K562 (cell line): ENCODE data around the gene AIMP2. TPM values are rescaled to one million over a fixed set of nuclear protein-coding genes. Genes with fewer than 3 reads are reported as not detected.
A peak's percentile ranks its signal among the peaks of the same experiment; 100 is the strongest.

Experiments used
- BRD9 ChIP-seq: fragments of 450-650 bp; IDR thresholded peaks from 2 replicates; pipeline ENCODE4 v1.6.1; 2018; ENCODE audit warnings: low read depth; ENCODE audit not compliant: partially characterized antibody
- CBX1 ChIP-seq: sonication (generic); IDR thresholded peaks from 2 replicates; pipeline ENCODE4 v1.6.1; 2016; ENCODE audit warnings: antibody characterized with exemption, low read depth, mild to moderate bottlenecking
- FOXA3 ChIP-seq, 2 experiments: fragments of 450-650 bp in 1 of 2; sonication (generic) in 1 of 2; formaldehyde crosslinking; IDR thresholded peaks in 1 of 2; conservative IDR thresholded peaks in 1 of 2; 2 replicates each; pipeline versions ENCODE4 v1.4.0 to v1.8.0; 2020 to 2022; ENCODE audit warnings: mild to moderate bottlenecking in 2 of 2, missing genetic modification reagents in 1 of 2
- FOXK1 ChIP-seq: sonication (generic); formaldehyde crosslinking; IDR thresholded peaks from 2 replicates; pipeline ENCODE4 v1.8.0; 2022; ENCODE audit warnings: missing genetic modification reagents, mild to moderate bottlenecking, borderline replicate concordance
- JUNB ChIP-seq: fragments of 450-650 bp; formaldehyde crosslinking; conservative IDR thresholded peaks from 2 replicates; pipeline ENCODE4 v1.4.0; 2020; ENCODE audit warnings: mild to moderate bottlenecking
- MCM7 ChIP-seq, 2 experiments: fragments of 450-650 bp; IDR thresholded peaks; 2 replicates each; pipeline ENCODE4 v1.6.1; 2016 to 2018
- NFATC3 ChIP-seq: fragments of 450-650 bp; IDR thresholded peaks from 2 replicates; pipeline ENCODE4 v1.6.1; 2017; ENCODE audit warnings: mild to moderate bottlenecking
- NKRF ChIP-seq: fragments of 450-650 bp; IDR thresholded peaks from 2 replicates; pipeline ENCODE4 v1.6.1; 2016; ENCODE audit warnings: borderline replicate concordance
- NONO ChIP-seq, 2 experiments: fragments of 200-400 bp in 1 of 2; fragments of 450-650 bp in 1 of 2; formaldehyde crosslinking in 1 of 2; IDR thresholded peaks; 2 replicates each; pipeline ENCODE4 v1.6.1; 2017; ENCODE audit warnings: low read depth in 2 of 2, mild to moderate bottlenecking in 2 of 2, moderate library complexity in 2 of 2, low read length in 1 of 2
- PRMT5 ChIP-seq: sonication (generic); formaldehyde crosslinking; IDR thresholded peaks from 2 replicates; pipeline ENCODE4 v1.5.0; 2020; ENCODE audit warnings: missing genetic modification reagents
- REST ChIP-seq, 2 experiments: fragments of 450-650 bp; formaldehyde crosslinking in 1 of 2; IDR thresholded peaks; 2 replicates each; pipeline versions ENCODE4 v1.4.0 to v1.6.1; 2014 to 2020; ENCODE audit warnings: mild to moderate bottlenecking in 2 of 2, borderline replicate concordance in 1 of 2, low read depth in 1 of 2
- RNF219 ChIP-seq: fragments of 250-450 bp; sonication (Bioruptor Pico); IDR thresholded peaks from 2 replicates; pipeline ENCODE4 v1.5.0; 2022; ENCODE audit warnings: mild to moderate bottlenecking
- SMAD4 ChIP-seq: fragments of 250-450 bp; sonication (Bioruptor Pico); conservative IDR thresholded peaks from 2 replicates; pipeline ENCODE4 v1.8.0; 2021; ENCODE audit warnings: inconsistent platforms, mild to moderate bottlenecking, moderate library complexity
- ZNF436 ChIP-seq: fragments of 250-450, 450-650 bp; sonication (Bioruptor Pico); formaldehyde crosslinking; IDR thresholded peaks from 2 replicates; pipeline ENCODE4 v1.7.0; 2020; ENCODE audit warnings: mild to moderate bottlenecking
- polyA plus RNA-seq, 8 experiments: library from polyadenylated mRNA; depleted of rRNA in 4 of 8; stranded (reverse) in 5 of 8; unstranded in 3 of 8; fragments of >200 nt; fragmentation: Nextera tagmentation in 2 of 8; fragmentation: Illumina TruSeq in 1 of 8; extraction: Ambion mirVana in 2 of 8; extraction: Trizol in 1 of 8; gene quantifications; 2 replicates each; pipeline versions ENCODE4 v1.2.1 to v1.2.3, GENCODE V29; 2011 to 2014; ENCODE audit warnings: inconsistent platforms in 1 of 8, missing spikeins in 1 of 8
- total RNA-seq, 7 experiments: library from RNA; depleted of rRNA in 6 of 7; stranded (reverse); fragments of >200 nt in 6 of 7; fragmentation: Illumina TruSeq in 2 of 7; extraction: Trizol in 2 of 7; gene quantifications; 2 replicates each; pipeline versions ENCODE4 v1.2.1 to v1.2.3, GENCODE V29; 2011 to 2021; ENCODE audit warnings: low replicate concordance in 1 of 7
- TF ChIP-seq, protein P1 (sequence below): sonication (generic); formaldehyde crosslinking; IDR thresholded peaks from 2 replicates; pipeline ENCODE4 v1.5.0; 2020; ENCODE audit warnings: missing genetic modification reagents

The AIMP2 gene
- total and polyA plus RNA-seq, 9 of the 15 experiments (the other 6 are each of a cell fraction or from before 2014, with no cell fraction given), result 47.5 to 84.9 (median 63.5) TPM

DNA sequence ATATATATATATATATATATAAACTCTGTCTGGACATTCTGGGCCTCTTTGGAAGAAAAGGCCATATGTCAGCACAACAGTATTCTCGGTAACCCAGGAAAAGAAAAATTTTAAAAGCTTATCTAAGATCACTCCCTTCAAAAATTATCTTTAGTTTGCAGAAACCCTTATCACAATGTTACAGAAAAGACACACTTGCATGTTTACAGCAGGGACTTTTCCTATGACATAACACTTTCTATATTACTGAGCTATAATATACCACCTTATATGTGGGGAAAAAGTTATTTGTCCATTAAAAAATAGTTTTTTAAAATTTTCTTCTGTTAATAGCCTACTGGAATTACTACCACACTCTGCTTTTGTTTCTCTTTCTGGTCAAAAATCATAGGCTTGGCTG is 47.5 kb downstream of the AIMP2 start (continued):
- TF ChIP-seq RNF219 (CRISPR knock-in tag) (no peak), BRD9 (no peak), SMAD4 (CRISPR knock-in tag) (peak; percentile 76; the same call in 1 of the 2 replicates), REST (IDR thresholded peaks at IDR 0.05; ENCODE audit: borderline replicate concordance) (peak; percentile 33; the same call in 1 of the 2 replicates), REST (CRISPR knock-in tag; IDR thresholded peaks at IDR 0.05; ENCODE audit: low read depth) (no peak), MCM7 (IDR thresholded peaks at IDR 0.05) (no peak), FOXK1 (CRISPR knock-in tag) (no peak), NONO (IDR thresholded peaks at IDR 0.05; ENCODE audit: low read depth in 2 of 2, low read length in 1 of 2) (peak in 1 of 2 experiments; percentile 50; a peak in 1 of 4 replicates), NFATC3 (peak; percentile 57), PRMT5 (CRISPR knock-in tag) (no peak), JUNB (CRISPR knock-in tag) (no peak), FOXA3 (CRISPR knock-in tag; conservative IDR thresholded peaks at IDR 0.05 in 1 of 2, IDR thresholded peaks at IDR 0.05 in 1 of 2) (peak in 1 of 2 experiments; percentile 87; a peak in 2 of 4 replicates), NKRF (no peak), ZNF436 (CRISPR knock-in tag) (no peak), CBX1 (no peak)
- TF ChIP-seq, protein P1, sequence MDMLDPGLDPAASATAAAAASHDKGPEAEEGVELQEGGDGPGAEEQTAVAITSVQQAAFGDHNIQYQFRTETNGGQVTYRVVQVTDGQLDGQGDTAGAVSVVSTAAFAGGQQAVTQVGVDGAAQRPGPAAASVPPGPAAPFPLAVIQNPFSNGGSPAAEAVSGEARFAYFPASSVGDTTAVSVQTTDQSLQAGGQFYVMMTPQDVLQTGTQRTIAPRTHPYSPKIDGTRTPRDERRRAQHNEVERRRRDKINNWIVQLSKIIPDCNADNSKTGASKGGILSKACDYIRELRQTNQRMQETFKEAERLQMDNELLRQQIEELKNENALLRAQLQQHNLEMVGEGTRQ, result no peak
